Stromal cell of bone marrow (primary cell): ENCODE data around the gene KCNG2.
"Not testable (repeated sequence)": the region's sequence is repeated elsewhere in the genome, so short reads cannot be mapped to it uniquely, and the experiment has no call there.

ENCODE experiments used
- DNase-seq: peaks from one replicate; pipeline ENCODE4 v3.0.0-alpha.2; 2012; ENCODE audit warnings: low read depth

The KCNG2 gene

GRCh38 chr18:79797518-79798345 is at the start of gene KCNG2:
TSS of gene KCNG2 (plus strand) at chr18:79797938. CDS start at chr18:79863668, 65,730 bp downstream.
- no peak for DNase-seq

- DNase-seq, result no peak
These were observed 49.2 kb upstream of the KCNG2 start for GRCh38 chr18:79748321-79749180.

GRCh38 chr18:79749251-79750191 is 48.2 kb upstream of the KCNG2 start:
- DNase-seq, result no peak

- no peak for DNase-seq
These were observed 46.7 kb upstream of the KCNG2 start for GRCh38 chr18:79750980-79751571.

GRCh38 chr18:79751918-79752578 is 45.7 kb upstream of the KCNG2 start:
- DNase-seq, result not testable (repeated sequence)

- DNase-seq, result not testable (repeated sequence)
These were observed 44.8 kb upstream of the KCNG2 start for GRCh38 chr18:79752946-79753345.

- DNase-seq, result no peak
These were observed 44.3 kb upstream of the KCNG2 start for GRCh38 chr18:79753391-79753851.

GRCh38 chr18:79754022-79754761 is 43.5 kb upstream of the KCNG2 start:
- DNase-seq, result no peak

GRCh38 chr18:79754831-79755351 is 42.8 kb upstream of the KCNG2 start:
- no peak for DNase-seq

- no peak for DNase-seq
These were observed 42.1 kb upstream of the KCNG2 start for GRCh38 chr18:79755496-79756142.

GRCh38 chr18:79756143-79756500 is 41.6 kb upstream of the KCNG2 start:
- no peak for DNase-seq

- no peak for DNase-seq
These were observed 40.9 kb upstream of the KCNG2 start for GRCh38 chr18:79756826-79757225.

- no peak for DNase-seq
These were observed 37.4 kb upstream of the KCNG2 start for GRCh38 chr18:79760348-79760747.

GRCh38 chr18:79760881-79761280 is 36.9 kb upstream of the KCNG2 start:
- no peak for DNase-seq

- no peak for DNase-seq
These were observed 34.3 kb upstream of the KCNG2 start for GRCh38 chr18:79763407-79763806.

GRCh38 chr18:79764131-79764530 is 33.6 kb upstream of the KCNG2 start:
- no peak for DNase-seq

GRCh38 chr18:79765491-79766245 is 32.1 kb upstream of the KCNG2 start:
- DNase-seq, result peak; percentile 21

GRCh38 chr18:79766308-79766707 is 31.4 kb upstream of the KCNG2 start:
- DNase-seq, result no peak

- DNase-seq, result no peak
These were observed 29.0 kb upstream of the KCNG2 start for GRCh38 chr18:79768745-79769144.
